CD4-positive, alpha-beta T cell treated with Interleukin-4 for 4 hours (primary cell): Measurements from ENCODE around the gene ZNF428.
"Not testable (repeated sequence)": the region's sequence is repeated elsewhere in the genome, so short reads cannot be mapped to it uniquely, and the experiment has no call there.

ENCODE experiments used
- DNase-seq: peaks from one replicate; pipeline ENCODE4 v3.0.0-alpha.2; 2020

The ZNF428 gene

GRCh38 chr19:43616306-43616705, 3.1 kb downstream of the ZNF428 start:
- no peak for DNase-seq

- DNase-seq = no peak
These were observed 7.1 kb downstream of the ZNF428 start for GRCh38 chr19:43612374-43612773.

GRCh38 chr19:43611788-43612187, 7.6 kb downstream of the ZNF428 start, which contains the start of gene SRRM5:
Gene SRRM5 (plus strand): TSS chr19:43612088. CDS start chr19:43612122, 34 bp downstream.
- DNase-seq = no peak

GRCh38 chr19:43610493-43610892, 8.9 kb downstream of the ZNF428 start:
- DNase-seq = no peak

- no peak for DNase-seq
These were observed 9.6 kb downstream of the ZNF428 start for GRCh38 chr19:43609872-43610271.

- DNase-seq = no peak
These were observed 11.9 kb downstream of the ZNF428 start for GRCh38 chr19:43607238-43608205.

GRCh38 chr19:43606569-43607229, 12.7 kb downstream of the ZNF428 start:
- DNase-seq = no peak

GRCh38 chr19:43605875-43606568, 13.4 kb downstream of the ZNF428 start:
- DNase-seq = no peak

GRCh38 chr19:43600326-43600725, 19.1 kb downstream of the ZNF428 start:
- DNase-seq = not testable (repeated sequence)

GRCh38 chr19:43599635-43600295, 19.7 kb downstream of the ZNF428 start:
- DNase-seq = no peak

GRCh38 chr19:43598445-43599240, 20.8 kb downstream of the ZNF428 start:
- DNase-seq = no peak

GRCh38 chr19:43597876-43598275, 21.6 kb downstream of the ZNF428 start:
- DNase-seq = no peak

GRCh38 chr19:43596842-43597461, 22.5 kb downstream of the ZNF428 start:
- DNase-seq = no peak

GRCh38 chr19:43595999-43596841, 23.2 kb downstream of the ZNF428 start, which contains the start of the genes IRGQ and ZNF576:
Gene IRGQ (minus strand): TSS chr19:43596134. CDS start chr19:43595338, 796 bp downstream.
Gene ZNF576 (plus strand): TSS chr19:43596595. CDS start chr19:43597109, 514 bp downstream.
- DNase-seq = peak; percentile 99

- DNase-seq = no peak
These were observed 23.8 kb downstream of the ZNF428 start for GRCh38 chr19:43595605-43595998.

- DNase-seq = peak; percentile 65
These were observed 24.5 kb downstream of the ZNF428 start for GRCh38 chr19:43594710-43595604.

- no peak for DNase-seq
These were observed 25.2 kb downstream of the ZNF428 start for GRCh38 chr19:43594081-43594697.

- no peak for DNase-seq
These were observed 26.6 kb downstream of the ZNF428 start for GRCh38 chr19:43592800-43593350.
